Stimulated activated CD4-positive, alpha-beta T cell treated with anti-CD3 and anti-CD28 coated beads, Interleukin-15, amount 100 ng/mL, for 48 hours (primary cell): ENCODE data around the gene IFT22.
A peak's percentile ranks its signal among the peaks of the same experiment; 100 is the strongest.
"Not testable (repeated sequence)": the region's sequence is repeated elsewhere in the genome, so short reads cannot be mapped to it uniquely, and the experiment has no call there.

Experiments
- DNase-seq, 2 donors: peaks; one replicate each; pipeline ENCODE4 v3.0.0-alpha.2; 2020; ENCODE audit warnings: low read depth in 2 of 2

IFT22 gene

DNA sequence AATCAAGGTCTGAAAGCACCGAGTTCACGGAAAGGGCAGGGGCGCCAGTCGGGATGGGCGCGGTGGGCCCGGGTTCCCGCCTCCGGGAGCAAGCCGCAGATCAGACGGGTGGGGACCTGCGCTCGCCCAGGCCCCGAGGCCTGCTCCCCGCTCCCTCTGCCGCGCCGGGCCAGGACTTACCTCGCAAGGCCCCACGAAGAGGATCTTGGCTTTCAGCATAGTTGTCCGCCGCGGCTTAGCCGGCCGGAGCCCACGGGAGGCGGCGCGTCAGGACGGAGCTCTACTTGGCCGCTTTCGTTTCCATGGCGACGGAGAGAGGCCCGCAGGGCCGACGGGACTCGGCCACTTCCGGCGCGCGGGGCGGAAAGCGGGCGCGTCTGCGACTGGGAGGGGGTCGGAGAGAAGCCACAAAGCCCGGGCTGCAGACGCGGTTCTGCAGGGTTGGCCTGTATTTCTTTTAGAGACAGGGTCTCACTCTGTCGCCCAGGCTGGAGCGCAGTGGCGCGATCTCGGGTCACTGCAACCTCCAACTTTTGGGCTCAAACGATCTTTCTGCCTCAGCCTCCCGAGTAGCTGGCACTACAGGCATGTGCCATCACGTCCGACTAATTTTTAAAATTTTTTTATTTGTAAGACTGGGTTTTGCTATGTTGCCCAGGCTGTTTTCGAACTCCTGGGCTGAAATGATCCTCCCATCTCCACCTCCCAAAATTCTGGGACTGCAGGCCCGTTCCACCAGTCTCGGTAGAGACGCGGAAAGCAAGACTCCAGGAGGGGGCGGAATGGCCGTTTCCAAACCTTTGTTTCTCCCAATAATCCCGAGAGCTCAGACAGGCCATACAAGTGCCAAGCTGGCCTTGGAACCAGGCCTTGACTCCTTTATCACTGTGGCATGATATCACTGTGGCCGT, at the start of gene IFT22:
Gene IFT22, minus strand, starts transcription at position 322 of the 911 bp plus-strand sequence. Its CDS starts 103 bp downstream, at position 219.
- DNase-seq = peak; percentile 74 to 84

DNA sequence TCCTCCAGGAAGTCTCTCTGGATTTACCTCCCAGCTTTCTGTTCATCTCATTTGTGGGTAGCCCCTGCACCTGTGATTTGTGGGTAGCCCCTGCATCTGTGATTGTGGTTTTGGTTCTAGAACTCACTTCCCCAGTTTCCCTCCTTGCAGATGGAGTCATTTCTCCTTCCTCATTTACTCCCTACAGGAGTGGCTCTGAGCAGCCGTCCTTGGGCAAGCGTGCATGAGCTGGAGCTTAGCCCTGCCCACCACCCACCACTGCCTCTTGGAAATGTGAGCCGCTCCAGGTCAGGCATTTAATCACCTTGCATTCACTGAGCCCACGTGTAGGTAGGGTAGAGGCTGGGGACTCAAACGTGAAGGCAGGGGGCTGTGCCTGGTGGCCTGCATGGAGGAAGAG, 49.2 kb upstream of the IFT22 start:
- DNase-seq = no peak

DNA sequence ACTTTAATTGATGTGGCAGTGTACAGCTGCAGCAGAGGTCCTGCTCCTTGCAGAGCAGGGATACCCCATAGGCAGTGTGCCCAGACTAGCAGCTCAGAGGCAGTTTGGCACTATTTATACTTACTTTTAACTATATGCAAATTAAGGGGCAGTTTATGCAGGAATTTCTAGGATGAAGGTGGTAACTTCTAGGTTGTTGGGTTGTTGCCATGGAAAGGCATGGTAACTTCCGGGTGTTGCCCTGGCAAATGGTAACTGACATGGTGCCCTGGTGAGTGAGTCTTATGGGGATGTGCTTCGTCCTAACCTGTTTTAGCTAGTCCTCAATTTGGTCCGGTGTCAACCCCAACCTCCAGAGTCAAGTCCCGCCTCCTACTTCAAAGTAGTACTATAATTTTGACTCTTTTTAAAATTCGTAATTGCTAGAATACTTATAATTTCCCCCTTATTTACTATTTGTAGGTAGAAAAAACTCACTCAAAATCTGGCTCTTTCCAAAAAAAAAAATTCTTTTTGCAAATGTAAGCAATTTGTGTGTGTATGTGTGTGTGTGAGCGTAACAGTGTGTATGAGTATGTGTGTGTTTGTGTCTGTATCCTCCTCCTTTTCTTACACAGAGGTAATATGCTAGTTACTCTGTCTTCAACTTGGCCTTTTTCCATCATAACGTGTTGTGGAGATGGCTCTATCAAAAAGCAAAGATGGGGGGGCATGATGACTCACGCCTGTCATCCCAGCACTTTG, 47.0 kb upstream of the IFT22 start:
- no peak for DNase-seq

DNA sequence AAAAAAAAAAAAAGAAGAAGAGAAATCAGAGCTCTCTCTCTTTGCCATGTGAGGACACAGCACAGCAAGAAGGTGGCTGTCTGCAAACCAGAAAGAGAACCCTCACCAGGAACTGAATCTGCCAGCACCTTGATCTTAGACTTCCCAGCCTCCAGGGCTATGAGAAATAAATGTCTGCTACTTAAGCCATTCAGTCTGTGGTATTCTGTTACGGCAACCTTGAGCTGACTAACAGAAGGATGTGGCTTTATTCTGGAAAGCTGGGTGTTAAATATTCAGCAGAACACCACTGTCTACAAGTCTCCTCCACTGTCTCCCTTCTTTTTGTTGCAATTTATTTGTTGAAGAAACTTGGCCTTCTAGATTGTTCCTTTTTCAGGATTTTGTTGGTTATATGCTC, 46.1 kb upstream of the IFT22 start:
- DNase-seq = no peak

DNA sequence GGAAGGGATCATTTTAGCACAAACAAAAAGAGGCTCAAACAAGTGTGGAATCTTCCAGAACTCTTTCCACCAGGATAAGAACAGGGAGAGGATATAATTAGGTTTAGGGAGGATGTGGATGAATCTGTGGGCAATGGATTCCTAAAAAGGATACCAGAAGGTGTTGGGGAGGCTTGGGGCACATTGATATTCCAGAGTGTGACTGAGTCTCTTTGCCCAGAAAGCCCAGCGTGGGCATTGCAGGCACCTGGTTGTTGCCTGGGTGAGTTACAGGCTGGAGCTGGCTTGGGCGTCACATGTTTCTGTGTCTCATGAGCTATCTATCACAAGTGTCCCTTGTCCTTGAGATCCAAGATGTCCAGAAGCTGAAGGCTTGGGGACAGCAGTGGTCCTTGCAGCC, 44.3 kb upstream of the IFT22 start:
- no peak for DNase-seq

DNA sequence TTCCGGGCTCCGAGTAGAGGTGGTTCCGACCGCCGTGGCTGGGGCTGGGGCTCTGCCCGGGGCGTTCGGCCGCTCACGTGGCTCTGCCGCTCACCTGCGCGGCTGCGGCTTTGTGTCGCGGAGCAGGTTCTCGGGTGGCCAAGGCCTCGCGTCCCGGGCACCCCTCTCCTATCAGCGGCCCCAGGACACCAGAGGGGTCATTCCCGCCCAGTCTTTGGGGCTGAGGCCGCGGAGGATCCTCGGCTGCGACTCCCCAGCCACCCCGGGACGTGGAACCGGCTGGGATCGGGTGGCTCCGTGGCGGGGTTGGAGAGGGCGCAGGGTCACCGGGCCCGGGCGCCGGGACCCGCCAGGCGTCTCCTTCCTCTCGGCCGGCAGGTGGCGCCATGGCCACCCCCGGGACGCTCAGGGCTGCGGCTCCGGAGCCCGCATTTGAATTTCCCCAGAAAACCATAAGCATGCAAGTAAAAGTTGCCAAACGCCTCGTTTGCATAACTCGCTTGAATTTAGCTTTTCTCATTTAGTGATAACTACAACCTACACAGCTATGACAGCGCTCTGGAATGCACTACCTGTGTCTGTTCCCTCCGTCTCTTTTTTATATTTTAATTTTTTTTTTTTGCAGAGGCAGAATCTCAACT, 42.2 kb upstream of the IFT22 start:
- DNase-seq = peak; percentile 30 to 61

DNA sequence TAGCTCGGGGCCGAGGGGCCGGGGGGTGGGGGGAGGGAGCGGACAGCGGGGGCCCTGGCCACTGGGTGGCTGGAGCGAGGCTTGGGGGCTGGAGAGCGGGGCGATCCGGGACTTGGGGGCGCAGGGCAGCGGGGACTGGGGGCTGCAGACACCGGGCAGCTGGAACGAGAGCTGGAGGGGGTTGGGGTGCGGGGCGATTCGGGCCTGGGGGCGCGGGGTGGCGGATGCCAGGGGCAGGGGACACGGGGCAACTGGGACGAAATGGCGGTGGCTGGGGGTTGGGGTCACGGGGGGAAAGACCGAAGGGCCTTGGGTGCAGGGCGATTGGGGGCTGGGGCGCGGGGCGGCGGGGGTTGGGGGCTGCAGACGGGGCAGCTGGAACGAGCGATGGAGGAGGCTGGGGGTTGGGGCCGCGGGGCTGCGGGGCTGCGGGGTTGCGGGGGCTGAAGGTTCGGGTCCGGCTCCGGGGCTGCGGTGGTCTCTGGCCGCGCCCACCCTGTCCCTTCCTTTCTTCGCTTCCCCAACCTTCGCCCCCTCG, 41.7 kb upstream of the IFT22 start:
- no peak for DNase-seq

DNA sequence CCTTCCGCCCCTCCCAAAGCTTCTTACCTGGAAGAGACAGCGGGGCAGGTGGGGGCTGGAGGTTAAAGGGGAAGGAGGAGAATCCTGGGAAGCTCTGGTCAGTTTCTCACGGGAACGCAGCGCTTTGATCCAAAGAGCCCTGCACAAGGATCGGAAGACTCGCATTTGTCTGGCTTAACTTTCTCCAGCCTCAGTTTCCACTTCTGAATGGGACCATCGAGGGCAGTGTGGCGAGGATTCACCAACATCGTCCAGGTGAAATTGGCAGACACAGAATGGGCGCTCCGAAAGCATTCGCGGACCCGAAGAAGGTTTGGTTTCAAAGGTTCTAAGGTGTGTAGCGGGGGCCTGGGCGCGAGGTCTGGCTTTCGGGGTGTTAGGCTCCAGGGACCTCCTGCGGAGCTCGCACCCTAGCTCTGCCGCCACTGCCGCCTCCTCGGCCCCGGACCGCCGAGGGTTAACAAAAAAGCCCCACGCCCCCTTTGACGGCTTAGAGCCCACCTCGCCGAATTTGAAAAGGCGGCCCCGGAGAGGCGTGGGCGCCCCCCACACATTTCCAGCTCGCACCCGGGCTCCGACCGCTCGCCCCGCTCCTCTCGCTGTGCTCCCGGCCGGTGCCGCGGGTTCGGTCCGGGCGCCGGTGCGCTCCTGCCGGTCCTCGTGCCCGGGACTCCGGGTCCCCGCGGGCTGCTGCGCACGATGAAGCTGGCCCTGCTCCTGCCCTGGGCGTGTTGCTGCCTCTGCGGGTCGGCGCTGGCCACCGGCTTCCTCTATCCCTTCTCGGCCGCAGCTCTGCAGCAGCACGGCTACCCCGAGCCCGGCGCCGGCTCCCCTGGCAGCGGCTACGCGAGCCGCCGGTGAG, 41.0 kb upstream of the IFT22 start, which contains the start of gene COL26A1:
Gene COL26A1, plus strand, starts transcription at position 542 of the 862 bp plus-strand sequence. Its CDS starts 158 bp downstream, at position 700.
- no peak for DNase-seq

DNA sequence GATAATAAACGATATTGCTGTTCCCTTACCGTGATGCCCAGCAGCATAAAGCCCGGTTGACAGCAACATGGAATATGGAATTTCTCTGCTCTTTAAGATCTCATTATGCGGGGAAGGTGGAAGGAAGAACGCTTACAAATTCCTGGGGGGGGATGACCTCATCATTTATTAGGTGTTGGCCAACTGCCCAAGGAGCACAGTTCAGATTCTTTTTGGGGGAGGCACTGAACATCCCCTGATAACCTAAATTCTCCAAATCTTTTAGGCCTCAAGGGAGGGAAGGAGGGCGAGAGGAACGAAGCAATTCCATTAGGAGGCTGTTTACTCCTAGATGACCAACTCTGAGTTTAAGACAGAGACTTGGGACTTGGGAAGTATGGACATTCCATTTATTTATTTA, 35.8 kb upstream of the IFT22 start:
- no peak for DNase-seq

DNA sequence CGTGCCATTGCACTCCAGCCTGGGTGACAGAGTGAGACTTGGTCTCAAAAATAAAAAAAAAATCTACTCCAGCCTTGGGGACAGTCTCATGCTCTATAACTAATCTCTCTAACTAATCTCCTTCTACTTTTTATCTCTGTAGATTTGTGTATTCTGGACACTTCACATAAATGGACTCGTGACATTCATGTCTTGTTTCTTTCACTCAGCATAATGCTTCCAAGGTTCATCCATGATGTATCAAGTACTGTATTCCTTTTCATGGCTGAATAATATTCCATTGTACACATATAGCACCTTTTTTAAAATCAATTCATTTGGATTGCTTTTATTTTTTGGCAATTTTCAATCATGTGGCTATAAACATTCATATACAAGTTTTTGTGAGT, 31.3 kb upstream of the IFT22 start:
- no peak for DNase-seq

DNA sequence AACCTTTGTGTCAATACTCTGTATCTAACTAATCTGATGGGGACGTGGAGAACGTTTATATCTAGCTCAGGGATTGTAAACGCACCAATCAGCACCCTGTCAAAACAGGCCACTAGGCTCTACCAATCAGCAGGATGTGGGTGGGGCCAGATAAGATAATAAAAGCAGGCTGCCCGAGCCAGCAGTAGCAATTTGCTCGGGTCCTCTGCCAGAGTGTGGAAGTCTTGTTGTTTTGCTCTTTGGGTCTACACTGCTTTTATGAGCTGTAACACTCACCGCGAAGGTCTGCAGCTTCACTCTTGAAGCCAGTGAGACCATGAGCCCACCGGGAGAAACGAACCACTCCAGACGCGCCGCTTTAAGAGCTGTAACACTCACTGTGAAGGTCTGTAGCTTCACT, 27.7 kb upstream of the IFT22 start:
- DNase-seq = not testable (repeated sequence)

DNA sequence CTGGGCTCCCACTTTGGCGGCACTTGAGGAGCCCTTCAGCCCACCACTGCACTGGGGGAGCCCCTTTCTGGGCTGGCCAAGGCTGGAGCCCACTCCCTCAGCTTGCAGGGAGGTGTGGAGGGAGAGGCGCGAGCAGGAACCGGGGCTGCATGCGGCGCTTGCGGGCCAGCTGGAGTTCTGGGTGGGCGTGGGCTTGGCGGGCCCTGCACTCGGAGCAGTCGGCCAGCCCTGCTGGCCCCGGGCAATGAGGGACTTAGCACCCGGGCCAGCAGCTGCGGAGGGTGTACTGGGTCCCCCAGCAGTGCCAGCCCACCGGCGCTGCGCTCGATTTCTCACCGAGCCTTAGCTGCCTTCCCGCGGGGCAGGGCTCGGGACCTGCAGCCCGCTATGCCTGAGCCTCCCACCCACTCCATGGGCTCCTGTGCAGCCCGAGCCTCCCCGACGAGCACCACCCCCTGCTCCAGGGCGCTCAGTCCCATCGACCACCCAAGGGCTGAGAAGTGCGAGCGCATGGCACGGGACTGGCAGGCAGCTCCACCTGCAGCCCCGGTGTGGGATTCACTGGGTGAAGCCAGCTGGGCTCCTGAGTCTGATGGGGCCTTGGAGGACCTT, 26.9 kb upstream of the IFT22 start:
- DNase-seq = not testable (repeated sequence)

DNA sequence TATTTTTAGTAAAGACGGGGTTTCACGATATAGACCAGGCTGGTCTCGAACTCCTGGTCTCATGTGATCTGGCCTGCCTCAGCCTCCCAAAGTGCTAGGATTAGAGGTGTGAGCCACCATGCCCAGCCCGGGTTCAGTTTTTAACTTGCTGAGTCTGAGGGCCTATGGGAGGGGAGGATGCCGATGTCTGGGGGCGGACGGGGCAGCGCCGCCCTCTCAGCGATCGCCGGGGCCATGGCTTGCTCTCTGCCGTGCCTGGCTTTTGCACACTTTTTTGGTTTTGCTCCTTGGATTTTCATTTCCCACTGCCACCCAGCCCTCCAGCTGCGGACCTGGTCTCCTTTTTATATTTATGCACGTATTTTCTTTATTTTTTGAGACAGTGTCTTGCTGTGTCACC, 25.9 kb upstream of the IFT22 start:
- no peak for DNase-seq

DNA sequence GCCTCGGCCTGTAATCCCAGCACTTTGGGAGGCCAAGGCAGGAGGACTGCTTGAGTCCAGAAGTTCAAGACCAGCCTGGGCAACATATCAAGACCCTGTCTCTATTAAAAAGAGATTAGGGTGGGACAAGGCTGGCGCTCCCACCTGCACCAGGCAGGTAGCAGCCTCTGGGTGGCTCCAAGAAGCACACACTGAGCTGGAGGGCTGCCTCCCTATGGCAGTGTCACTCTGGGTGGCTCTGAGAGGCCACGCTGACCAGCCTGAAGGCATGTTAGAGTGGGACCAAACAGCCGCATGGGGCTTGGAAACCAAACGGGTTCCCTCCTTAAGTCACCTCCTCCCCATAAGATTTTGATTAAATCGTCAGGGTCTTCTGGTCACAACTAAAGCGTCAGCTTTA, 21.3 kb upstream of the IFT22 start:
- DNase-seq = no peak

DNA sequence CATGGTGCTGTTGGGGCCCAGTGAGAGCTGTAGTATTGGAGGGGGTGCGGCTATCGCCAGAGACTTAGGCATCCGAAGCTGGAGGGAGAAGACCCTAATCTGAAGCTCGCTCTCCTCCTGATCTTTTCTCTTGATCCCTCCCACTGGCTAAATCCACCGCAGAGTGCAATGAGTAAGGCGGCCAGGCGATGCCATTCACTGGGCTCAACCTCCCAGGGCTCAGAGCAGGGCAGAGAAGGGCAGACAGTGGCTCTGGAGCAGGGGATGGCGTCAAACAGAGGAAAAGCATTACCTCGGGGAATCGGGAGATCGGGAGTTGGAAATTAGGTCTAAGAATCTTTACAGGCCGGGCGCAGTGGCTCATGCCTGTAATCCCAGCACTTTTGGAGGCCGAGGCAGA, 18.8 kb upstream of the IFT22 start:
- no peak for DNase-seq

DNA sequence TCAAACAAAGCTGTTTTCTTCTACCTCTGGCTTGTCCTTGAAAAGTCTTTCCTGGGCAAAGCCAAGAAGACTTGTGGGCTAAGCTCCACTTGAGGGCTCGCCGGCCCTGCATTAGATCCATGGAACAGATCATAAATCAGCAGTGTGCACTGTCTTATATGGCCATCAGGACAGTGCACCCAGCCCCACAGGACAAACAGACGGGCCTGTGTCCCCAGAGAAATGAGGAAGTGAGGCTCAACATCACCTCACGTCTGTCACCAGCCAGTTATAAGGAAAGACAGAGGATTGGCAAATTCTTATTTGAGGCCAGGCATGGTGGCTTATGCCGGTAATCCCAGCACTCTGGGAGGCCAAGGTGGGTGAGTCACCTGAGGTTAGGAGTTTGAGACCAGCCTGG, 12.3 kb upstream of the IFT22 start:
- no peak for DNase-seq

DNA sequence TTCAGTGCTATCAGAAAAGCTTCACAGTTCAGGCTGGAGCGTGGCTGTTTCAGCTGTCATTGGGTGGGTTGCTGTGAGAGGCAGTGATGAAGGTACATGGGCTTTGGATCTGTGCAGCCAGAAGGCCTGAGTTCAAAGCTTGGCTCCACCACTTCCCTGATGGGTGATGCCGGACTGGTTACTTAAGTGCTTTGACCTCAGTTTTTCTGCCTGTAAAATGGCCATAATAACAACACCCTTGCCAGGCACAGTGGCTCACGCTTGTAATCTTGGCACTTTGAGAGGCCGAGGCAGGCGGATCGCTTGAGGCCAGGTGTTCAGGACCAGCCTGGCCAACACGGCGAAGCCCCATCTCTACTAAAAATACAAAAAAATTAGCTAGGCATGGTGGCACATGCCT, 10.4 kb upstream of the IFT22 start:
- DNase-seq = no peak

DNA sequence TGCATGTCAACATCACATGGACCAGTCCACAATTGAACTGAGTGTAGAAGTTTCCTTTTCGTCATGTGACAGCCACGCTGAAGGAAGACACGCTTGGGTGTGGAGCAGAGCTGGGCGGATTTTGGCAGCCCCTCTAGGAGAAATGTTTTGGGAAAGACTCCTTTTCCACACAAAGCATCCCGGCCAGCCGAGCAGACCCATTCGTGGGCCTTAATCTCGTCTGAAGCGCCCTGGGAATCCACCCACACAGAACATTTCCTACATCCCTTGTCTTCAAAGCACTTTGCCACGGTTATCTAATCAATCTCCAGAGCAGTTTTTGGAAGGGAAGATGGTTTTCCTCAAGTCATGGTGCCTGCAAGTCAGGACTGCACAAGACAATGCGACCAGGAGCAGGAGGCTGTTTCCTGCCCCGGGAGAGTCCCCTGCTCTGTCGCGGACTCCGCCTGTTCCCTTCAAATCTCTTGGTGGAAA, 8.4 kb upstream of the IFT22 start:
- no peak for DNase-seq

DNA sequence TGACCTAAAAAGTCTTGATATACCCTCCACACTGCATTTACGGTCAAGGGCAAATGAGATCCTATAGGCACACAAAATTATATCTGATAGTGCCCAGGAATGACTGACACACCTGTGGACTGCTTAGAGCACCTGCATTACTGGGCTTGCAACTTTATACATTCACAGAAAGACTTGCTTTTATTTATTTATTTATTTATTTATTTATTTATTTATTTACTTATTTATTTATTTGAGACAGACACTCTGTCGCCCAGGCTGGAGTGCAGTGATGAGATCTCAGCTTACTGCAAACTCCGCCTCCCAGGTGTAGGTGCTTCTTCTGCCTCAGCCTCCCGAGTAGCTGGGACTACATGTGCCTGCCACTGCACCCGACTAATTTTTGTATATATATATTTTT, 6.5 kb upstream of the IFT22 start:
- DNase-seq = no peak

DNA sequence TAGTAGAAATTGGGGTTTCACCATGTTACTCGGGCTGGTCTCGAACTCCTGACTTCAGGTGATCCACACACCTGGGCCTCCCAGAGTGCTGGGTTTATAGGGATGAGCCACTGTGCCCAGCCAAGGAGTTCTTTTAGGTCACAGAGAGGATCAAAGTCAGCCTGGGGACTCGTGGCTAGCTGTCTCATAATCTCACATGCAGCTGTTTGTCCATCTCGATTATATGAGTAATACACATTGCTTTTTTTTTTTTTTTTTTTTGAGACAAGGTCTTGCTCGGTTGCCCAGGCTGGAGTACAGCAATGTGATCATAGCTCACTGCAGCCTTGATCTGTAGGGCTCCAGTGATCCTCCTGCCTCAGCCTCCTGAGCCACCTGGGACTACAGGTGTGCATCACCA, 2.2 kb downstream of the IFT22 start:
- DNase-seq = no peak

DNA sequence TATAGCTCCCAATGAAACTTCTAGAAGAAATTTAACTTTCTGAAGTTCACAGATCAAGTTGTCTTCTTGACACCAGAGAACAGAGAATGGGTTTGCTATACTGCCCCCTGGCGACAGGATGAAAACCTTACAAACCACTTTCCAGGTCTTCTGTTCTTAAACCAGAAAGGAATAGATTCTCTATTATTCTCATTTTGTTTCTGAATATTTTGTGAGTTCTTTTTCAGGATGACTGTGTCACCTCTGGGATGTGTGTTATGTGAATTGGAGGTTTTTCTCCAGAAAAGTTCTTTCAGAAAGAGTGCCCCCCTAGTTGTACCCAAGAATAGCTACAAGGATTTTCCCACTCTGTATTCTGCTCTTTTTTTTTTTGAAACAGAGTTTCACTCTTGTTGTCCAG, 6.3 kb downstream of the IFT22 start:
- DNase-seq = peak; percentile 24 to 47
